Coronary artery (tissue), 2 donors: ENCODE measurements around the gene SMIM32.

Experiments used
- DNase-seq: peaks from one replicate; pipeline ENCODE4 v3.0.0-alpha.2; 2017; ENCODE audit warnings: low spot score
- H3K27ac ChIP-seq, 2 donors: fragments of 200-600 bp; sonication (generic); one replicate each; pipeline ENCODE4 v1.5.1; 2016 to 2019
- H3K4me3 ChIP-seq: fragments of 200-600 bp; sonication (generic); 2 replicates; pipeline ENCODE4 v1.5.1; 2016; ENCODE audit warnings: mild to moderate bottlenecking, moderate library complexity
- TF ChIP-seq, protein P1 (sequence below): fragments of 200-600 bp; sonication (generic); IDR thresholded peaks from one replicate; pipeline ENCODE4 v1.5.1; 2019; ENCODE audit warnings: antibody characterized with exemption

Gene SMIM32

DNA sequence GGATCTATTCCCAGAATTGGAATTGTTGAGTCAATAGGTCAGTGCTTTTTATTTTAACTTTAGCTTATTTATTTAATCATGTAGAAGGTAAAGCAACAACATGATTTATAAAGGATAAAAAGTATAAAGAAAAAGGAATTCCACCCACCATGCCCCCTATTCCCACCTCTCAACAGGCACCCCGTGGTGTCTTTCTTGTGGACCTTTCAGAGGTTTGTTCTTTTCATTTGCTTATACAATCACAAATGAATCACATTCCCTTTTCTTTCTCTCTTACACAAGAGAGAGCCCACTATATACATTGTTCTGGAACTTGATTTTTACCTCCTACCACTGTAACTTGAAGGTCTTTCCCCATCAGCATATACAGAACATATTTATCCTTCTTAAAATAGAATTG lies 37.2 kb upstream of the SMIM32 start:
- TF ChIP-seq, protein P1, sequence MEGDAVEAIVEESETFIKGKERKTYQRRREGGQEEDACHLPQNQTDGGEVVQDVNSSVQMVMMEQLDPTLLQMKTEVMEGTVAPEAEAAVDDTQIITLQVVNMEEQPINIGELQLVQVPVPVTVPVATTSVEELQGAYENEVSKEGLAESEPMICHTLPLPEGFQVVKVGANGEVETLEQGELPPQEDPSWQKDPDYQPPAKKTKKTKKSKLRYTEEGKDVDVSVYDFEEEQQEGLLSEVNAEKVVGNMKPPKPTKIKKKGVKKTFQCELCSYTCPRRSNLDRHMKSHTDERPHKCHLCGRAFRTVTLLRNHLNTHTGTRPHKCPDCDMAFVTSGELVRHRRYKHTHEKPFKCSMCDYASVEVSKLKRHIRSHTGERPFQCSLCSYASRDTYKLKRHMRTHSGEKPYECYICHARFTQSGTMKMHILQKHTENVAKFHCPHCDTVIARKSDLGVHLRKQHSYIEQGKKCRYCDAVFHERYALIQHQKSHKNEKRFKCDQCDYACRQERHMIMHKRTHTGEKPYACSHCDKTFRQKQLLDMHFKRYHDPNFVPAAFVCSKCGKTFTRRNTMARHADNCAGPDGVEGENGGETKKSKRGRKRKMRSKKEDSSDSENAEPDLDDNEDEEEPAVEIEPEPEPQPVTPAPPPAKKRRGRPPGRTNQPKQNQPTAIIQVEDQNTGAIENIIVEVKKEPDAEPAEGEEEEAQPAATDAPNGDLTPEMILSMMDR: no peak
- no peak for DNase-seq
- Histone ChIP-seq H3K27ac (no peak overlapping the region), H3K4me3 (no peak overlapping the region)

DNA sequence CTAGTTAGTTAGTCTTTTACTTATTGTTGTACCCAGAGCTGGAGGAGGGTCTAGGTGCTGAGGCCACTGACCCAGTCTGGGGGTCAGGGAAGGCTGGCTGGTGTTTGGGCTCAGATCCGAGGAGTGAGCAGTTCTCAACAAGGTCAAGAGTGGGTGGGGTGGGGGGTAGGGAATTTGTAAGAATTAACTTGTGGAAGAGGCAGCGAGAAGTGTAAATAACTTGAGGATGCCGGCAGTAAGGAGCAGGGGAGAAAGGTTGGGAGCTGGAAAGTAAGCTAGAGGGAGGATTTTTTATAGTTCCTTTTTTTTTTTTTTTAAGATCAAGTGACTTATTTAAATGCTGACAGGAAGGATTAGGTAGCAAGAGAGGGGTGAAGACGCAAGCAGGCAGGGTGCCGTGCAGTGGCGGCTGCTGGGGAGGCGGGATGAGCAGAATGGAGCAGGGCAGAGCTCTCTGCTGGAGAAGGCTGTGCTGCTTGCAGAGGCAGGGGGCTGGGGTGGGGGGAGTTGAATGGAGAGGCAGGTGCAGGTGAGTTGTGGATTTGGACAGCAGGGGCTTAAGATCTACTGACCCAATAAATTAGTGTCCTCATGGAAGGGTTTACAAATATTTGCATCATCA lies 35.3 kb upstream of the SMIM32 start:
- TF ChIP-seq, protein P1: no peak

DNA sequence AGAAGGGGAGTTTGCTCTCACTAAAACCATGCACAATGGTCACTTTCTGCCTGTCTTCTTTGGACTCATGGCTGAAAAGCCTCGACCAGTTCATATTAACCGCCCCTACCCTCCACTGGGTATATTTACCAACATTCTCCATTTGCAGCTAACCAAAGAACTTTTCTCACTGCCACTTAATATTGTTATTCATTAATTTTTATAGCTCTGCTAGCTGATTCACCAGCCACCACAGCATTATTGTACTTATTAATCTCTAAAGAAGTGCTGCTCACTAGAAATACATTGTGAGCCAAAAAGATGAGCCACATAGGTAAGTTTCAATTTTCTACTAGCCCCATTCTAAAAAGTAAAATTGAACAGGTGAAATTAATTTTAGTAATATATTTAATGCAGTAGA lies 33.4 kb upstream of the SMIM32 start:
- no peak for DNase-seq
- Histone ChIP-seq H3K27ac (no peak overlapping the region), H3K4me3 (no peak overlapping the region)
- TF ChIP-seq, protein P1: no peak

More for the DNA sequence above, 35.3 kb upstream of the SMIM32 start:
- Histone ChIP-seq H3K27ac (no peak overlapping the region), H3K4me3 (no peak overlapping the region)
- no peak for DNase-seq

DNA sequence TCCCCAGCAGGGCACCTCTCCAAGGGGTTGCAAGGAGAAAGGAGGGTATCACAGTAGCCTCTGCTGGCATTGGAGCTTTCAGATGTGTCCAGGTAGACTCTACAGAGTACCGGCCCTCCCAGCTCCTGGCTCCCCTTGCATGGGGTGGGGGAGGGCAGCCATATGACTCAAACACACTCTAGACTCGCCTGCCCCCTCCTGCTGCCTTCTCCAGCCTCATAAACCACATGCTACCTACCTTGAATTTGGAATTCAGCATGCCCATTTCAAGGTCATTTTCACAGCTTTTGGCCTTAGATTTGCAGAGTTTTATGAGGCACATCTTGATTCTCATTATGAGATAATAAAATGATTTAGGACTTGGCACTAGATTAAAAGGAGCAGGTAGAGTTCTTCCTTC lies 32.8 kb upstream of the SMIM32 start:
- no peak overlapping the region for H3K4me3 ChIP-seq
- DNase-seq: no peak
- TF ChIP-seq, protein P1: no peak

DNA sequence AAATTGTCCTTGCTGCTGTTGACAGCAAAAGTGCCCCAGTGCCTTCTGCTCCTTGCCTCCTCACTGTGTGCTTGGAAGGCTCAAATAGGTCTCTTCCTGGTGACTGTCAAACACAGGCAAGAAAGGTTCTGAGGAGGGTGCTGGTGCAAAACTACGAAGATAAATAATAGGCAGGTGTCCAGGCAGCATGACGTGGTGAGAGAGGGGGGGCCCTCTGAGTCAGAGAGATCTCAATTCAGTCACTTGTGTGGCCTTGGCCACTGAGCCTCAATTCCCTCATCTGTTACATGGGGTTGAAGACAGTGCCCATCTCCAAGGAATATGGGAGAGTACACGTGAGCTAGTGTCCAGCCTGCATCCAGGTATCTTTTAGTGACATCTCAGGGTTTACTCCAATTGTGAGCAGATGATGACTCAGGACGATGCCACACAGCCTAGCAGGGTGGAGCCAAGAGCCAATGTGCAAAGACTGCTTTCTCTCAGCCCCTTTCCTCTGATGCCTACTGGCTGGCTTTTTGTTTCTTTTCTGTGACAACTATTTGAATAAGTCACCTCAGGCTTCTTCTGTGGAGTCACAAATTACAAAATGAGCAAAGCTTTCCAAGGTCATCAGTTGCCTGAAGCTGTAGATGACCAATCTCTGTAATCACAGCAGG lies 29.7 kb upstream of the SMIM32 start:
- DNase-seq: no peak
- TF ChIP-seq, protein P1: no peak
- Histone ChIP-seq H3K4me3 (no peak overlapping the region), H3K27ac (no peak overlapping the region)

More for the DNA sequence above, 32.8 kb upstream of the SMIM32 start:
- no peak overlapping the region for H3K27ac ChIP-seq

DNA sequence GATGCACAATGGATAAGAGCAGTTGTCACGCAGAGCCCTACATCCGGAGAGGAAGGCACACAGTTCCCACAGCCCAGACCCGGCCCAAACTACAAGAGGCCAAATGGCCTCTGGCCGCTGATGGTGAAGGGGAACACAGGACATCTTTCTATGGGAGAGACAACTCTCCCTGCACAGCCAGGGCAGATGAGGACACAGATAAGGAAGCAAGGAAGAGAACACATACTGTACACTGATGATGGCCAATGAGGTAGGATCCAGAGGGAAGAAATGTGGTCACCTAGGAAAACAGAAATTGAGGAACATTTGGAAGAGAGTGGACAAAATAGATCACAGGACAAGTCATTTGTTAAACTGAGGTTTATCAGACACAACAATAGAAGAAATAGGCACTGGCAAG lies 28.4 kb upstream of the SMIM32 start:
- Histone ChIP-seq H3K27ac (no peak overlapping the region), H3K4me3 (no peak overlapping the region)
- no peak for DNase-seq
- TF ChIP-seq, protein P1: no peak

DNA sequence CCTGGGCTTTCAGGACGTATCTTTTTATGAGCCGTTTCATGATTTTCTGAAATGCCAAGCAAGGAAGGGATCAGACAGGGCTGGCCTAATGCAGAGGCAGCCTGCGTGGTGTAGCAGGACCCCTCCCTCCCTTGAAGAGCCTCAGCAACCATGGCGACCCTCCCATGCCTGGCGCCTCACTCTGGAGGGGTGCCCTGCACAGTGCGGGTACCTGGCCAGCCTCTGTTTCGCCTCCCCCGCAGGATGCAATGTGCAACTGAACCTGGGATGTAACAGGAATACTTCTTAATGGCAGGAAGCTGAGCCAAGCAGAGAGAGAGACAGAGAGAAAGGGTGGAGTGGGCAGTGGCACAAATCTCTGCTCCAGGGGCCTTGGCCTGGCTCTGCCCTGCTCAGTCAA lies 23.3 kb upstream of the SMIM32 start:
- DNase-seq: no peak
- Histone ChIP-seq H3K4me3 (no peak overlapping the region), H3K27ac (no peak overlapping the region)
- TF ChIP-seq, protein P1: no peak
